Measurements from ENCODE around the gene LRFN5. TPM values are rescaled to one million over a fixed set of nuclear protein-coding genes. Genes with fewer than 3 reads are reported as not detected.

LRFN5 gene
- total RNA-seq, 1 experiment from 2014 or later, result not detected

- BruUV-seq (replicated peaks), result no TSS peak
- POLR2A ChIA-PET, result no interaction called here
- Histone ChIP-seq H3K4me1 (ENCODE audit: control insufficient read depth in 1 of 2, insufficient read depth in 2 of 2, low read length in 2 of 2) (no peaks in the 10 kb centered on the region), H3K4me2 (ENCODE audit: low read length) (no peak overlapping the region), H3K79me2 (ENCODE audit: insufficient read depth, low read length) (no peaks in the 10 kb centered on the region), H3K9me2 (ENCODE audit: insufficient read depth) (no peaks in the 10 kb centered on the region), H3K36me3 (ENCODE audit: control insufficient read depth in 1 of 2, insufficient read depth in 2 of 2, low read length in 2 of 2) (no peaks in the 10 kb centered on the region), H3K27ac (ENCODE audit: low read depth, low read length) (no peak overlapping the region), H3K9me3 (ENCODE audit: control insufficient read depth in 1 of 2, insufficient read depth in 1 of 2, low read depth in 1 of 2, low read length in 2 of 2) (peaks cover 0 to 7% of the 10 kb centered on the region in 2 experiments; a peak in 1 of 4 replicates), H4K20me1 (ENCODE audit: insufficient read depth) (no peaks in the 10 kb centered on the region), H3K27me3 (ENCODE audit: insufficient read depth, low read length) (no peaks in the 10 kb centered on the region), H3K4me3 (replicated peaks in 1 of 2; ENCODE audit: low read depth in 1 of 2, low read length in 2 of 2) (no peak overlapping the region), H2AFZ (ENCODE audit: low read depth, low read length, poor library complexity, severe bottlenecking) (no peak overlapping the region), H3K9ac (ENCODE audit: low read length) (no peak overlapping the region)
- CTCF ChIA-PET, result no interaction called here
- RAD21 ChIA-PET (ENCODE audit: low non-redundant PET in 1 of 2, low total read pairs in 2 of 2, uncharacterized antibody in 2 of 2, unreplicated experiment in 2 of 2), result no interaction called here
- intact Hi-C loops (cut with micrococcal nuclease), result no loop called here
- no peak for DNase-seq (ENCODE audit: low read depth, low spot score)
- TF ChIP-seq SIN3A (IDR thresholded peaks at IDR 0.05; ENCODE audit: low read depth) (no peak), EZH2phosphoT487 (IDR thresholded peaks at IDR 0.05; ENCODE audit: borderline replicate concordance) (no peak), FOSL1 (IDR thresholded peaks at IDR 0.05; ENCODE audit: low read depth) (no peak), SP1 (IDR thresholded peaks at IDR 0.05; ENCODE audit: low read depth) (no peak), SRF (IDR thresholded peaks at IDR 0.05; ENCODE audit: low read depth) (no peak), CBX3 (IDR thresholded peaks at IDR 0.05; ENCODE audit: low read depth) (no peak), POLR2AphosphoS5 (IDR thresholded peaks at IDR 0.05; ENCODE audit: low read depth, low read length) (no peak), TCF7L2 (IDR thresholded peaks at IDR 0.05; ENCODE audit: borderline replicate concordance, extremely low read depth, insufficient read depth, insufficient read length) (no peak)
- TF ChIP-seq, protein P1, sequence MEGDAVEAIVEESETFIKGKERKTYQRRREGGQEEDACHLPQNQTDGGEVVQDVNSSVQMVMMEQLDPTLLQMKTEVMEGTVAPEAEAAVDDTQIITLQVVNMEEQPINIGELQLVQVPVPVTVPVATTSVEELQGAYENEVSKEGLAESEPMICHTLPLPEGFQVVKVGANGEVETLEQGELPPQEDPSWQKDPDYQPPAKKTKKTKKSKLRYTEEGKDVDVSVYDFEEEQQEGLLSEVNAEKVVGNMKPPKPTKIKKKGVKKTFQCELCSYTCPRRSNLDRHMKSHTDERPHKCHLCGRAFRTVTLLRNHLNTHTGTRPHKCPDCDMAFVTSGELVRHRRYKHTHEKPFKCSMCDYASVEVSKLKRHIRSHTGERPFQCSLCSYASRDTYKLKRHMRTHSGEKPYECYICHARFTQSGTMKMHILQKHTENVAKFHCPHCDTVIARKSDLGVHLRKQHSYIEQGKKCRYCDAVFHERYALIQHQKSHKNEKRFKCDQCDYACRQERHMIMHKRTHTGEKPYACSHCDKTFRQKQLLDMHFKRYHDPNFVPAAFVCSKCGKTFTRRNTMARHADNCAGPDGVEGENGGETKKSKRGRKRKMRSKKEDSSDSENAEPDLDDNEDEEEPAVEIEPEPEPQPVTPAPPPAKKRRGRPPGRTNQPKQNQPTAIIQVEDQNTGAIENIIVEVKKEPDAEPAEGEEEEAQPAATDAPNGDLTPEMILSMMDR (IDR thresholded peaks at IDR 0.05 in 2 of 3, conservative IDR thresholded peaks at IDR 0.05 in 1 of 3; ENCODE audit: borderline replicate concordance in 1 of 3, insufficient read depth in 1 of 3, low read depth in 2 of 3, low read length in 2 of 3), result no peak
- TF ChIP-seq, protein P2, sequence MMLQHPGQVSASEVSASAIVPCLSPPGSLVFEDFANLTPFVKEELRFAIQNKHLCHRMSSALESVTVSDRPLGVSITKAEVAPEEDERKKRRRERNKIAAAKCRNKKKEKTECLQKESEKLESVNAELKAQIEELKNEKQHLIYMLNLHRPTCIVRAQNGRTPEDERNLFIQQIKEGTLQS (IDR thresholded peaks at IDR 0.05), result no peak
- TF ChIP-seq, protein P3, sequence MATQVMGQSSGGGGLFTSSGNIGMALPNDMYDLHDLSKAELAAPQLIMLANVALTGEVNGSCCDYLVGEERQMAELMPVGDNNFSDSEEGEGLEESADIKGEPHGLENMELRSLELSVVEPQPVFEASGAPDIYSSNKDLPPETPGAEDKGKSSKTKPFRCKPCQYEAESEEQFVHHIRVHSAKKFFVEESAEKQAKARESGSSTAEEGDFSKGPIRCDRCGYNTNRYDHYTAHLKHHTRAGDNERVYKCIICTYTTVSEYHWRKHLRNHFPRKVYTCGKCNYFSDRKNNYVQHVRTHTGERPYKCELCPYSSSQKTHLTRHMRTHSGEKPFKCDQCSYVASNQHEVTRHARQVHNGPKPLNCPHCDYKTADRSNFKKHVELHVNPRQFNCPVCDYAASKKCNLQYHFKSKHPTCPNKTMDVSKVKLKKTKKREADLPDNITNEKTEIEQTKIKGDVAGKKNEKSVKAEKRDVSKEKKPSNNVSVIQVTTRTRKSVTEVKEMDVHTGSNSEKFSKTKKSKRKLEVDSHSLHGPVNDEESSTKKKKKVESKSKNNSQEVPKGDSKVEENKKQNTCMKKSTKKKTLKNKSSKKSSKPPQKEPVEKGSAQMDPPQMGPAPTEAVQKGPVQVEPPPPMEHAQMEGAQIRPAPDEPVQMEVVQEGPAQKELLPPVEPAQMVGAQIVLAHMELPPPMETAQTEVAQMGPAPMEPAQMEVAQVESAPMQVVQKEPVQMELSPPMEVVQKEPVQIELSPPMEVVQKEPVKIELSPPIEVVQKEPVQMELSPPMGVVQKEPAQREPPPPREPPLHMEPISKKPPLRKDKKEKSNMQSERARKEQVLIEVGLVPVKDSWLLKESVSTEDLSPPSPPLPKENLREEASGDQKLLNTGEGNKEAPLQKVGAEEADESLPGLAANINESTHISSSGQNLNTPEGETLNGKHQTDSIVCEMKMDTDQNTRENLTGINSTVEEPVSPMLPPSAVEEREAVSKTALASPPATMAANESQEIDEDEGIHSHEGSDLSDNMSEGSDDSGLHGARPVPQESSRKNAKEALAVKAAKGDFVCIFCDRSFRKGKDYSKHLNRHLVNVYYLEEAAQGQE (IDR thresholded peaks at IDR 0.05; ENCODE audit: low read depth), result no peak
- ATAC-seq, result no peak
These were observed 268.4 kb downstream of the LRFN5 start for GRCh38 chr14:41875116-41875515.

All from HCT116 (cell line).